GM23338 (cell line): ENCODE data around the gene MRPS16. TPM values are rescaled to one million over a fixed set of nuclear protein-coding genes. Genes with fewer than 3 reads are reported as not detected.

Source experiments
- ATAC-seq: fragments of 200-7000 bp; cut with Tn5 transposase; 3 replicates; pipeline ENCODE4 v1.9.1; 2020
- DNase-seq: peaks from one replicate; pipeline ENCODE4 v3.0.0-alpha.2; 2015; ENCODE audit warnings: low spot score
- H2AFZ ChIP-seq: fragments of 200-600 bp; sonication (generic); 2 replicates; pipeline ENCODE4 v1.8.0; 2016; ENCODE audit warnings: antibody characterized with exemption, mild to moderate bottlenecking, moderate library complexity
- H3F3A ChIP-seq: fragments of 200-600 bp; sonication (generic); replicated peaks from 2 replicates; pipeline ENCODE4 v1.8.0; 2017; ENCODE audit warnings: antibody characterized with exemption, mixed run types, low read depth
- H3K27ac ChIP-seq: fragments of 200-600 bp; sonication (generic); 2 replicates; pipeline ENCODE4 v1.6.1; 2016; ENCODE audit warnings: low read depth
- H3K27me3 ChIP-seq: fragments of 200-600 bp; sonication (generic); 2 replicates; pipeline ENCODE4 v1.8.0; 2016; ENCODE audit warnings: mild to moderate bottlenecking, mixed run types, moderate library complexity; ENCODE audit not compliant: insufficient read depth
- H3K36me3 ChIP-seq: fragments of 200-600 bp; sonication (generic); 2 replicates; pipeline ENCODE4 v1.8.0; 2016; ENCODE audit warnings: mild to moderate bottlenecking; ENCODE audit not compliant: insufficient read depth
- H3K4me1 ChIP-seq: fragments of 200-600 bp; sonication (generic); 2 replicates; pipeline ENCODE4 v1.8.0; 2016; ENCODE audit warnings: mild to moderate bottlenecking, moderate library complexity; ENCODE audit not compliant: insufficient read depth
- H3K4me2 ChIP-seq: fragments of 200-600 bp; sonication (generic); 2 replicates; pipeline ENCODE4 v1.7.1; 2017; ENCODE audit warnings: mixed run types
- H3K4me3 ChIP-seq: fragments of 200-600 bp; sonication (generic); 2 replicates; pipeline ENCODE4 v1.6.1; 2016; ENCODE audit warnings: mixed run types
- H3K79me2 ChIP-seq: fragments of 200-600 bp; sonication (generic); replicated peaks from 2 replicates; pipeline ENCODE4 v1.8.0; 2017; ENCODE audit warnings: mild to moderate bottlenecking; ENCODE audit not compliant: insufficient read depth
- H3K9me2 ChIP-seq: fragments of 200-600 bp; sonication (generic); 2 replicates; pipeline ENCODE4 v1.8.0; 2017; ENCODE audit not compliant: insufficient read depth
- H4K20me1 ChIP-seq: fragments of 200-600 bp; sonication (generic); replicated peaks from 2 replicates; pipeline ENCODE4 v1.8.0; 2017; ENCODE audit warnings: mild to moderate bottlenecking; ENCODE audit not compliant: insufficient read depth
- H3K27ac Mint-ChIP-seq: 2 replicates; pipeline ENCODE4 v1.8.0; 2020; ENCODE audit warnings: inconsistent platforms, mild to moderate bottlenecking, moderate library complexity, mixed read lengths
- H3K27me3 Mint-ChIP-seq: 3 replicates; pipeline ENCODE4 v1.8.0; 2022; ENCODE audit warnings: low read depth, mild to moderate bottlenecking, moderate library complexity, mixed read lengths, inconsistent platforms; ENCODE audit not compliant: insufficient read depth, poor library complexity
- H3K36me3 Mint-ChIP-seq: 3 replicates; pipeline ENCODE4 v1.8.0; 2021; ENCODE audit warnings: low read depth, mild to moderate bottlenecking, inconsistent platforms, moderate library complexity, mixed read lengths
- H3K4me1 Mint-ChIP-seq: 3 replicates; pipeline ENCODE4 v1.8.0; 2020; ENCODE audit warnings: mild to moderate bottlenecking, inconsistent platforms, mixed read lengths
- H3K4me3 Mint-ChIP-seq: 3 replicates; pipeline ENCODE4 v1.8.0; 2021; ENCODE audit warnings: moderate library complexity, mild to moderate bottlenecking, inconsistent platforms, mixed read lengths
- H3K9me3 Mint-ChIP-seq: 3 replicates; pipeline ENCODE4 v1.8.0; 2020; ENCODE audit warnings: moderate library complexity, mild to moderate bottlenecking, inconsistent platforms, mixed read lengths
- CREB1 ChIP-seq: fragments of 250-450 bp; sonication (Bioruptor Pico); IDR thresholded peaks from 2 replicates; pipeline ENCODE4 v1.5.0; 2020; ENCODE audit warnings: low read depth, mild to moderate bottlenecking, moderate library complexity
- CTCF ChIP-seq, 2 experiments: fragments of 200-600 bp in 1 of 2; sonication (generic) in 1 of 2; conservative IDR thresholded peaks; 2 replicates each; pipeline versions ENCODE4 v1.5.1 to v1.6.1; 2016 to 2017; ENCODE audit warnings: antibody characterized with exemption in 2 of 2, low read depth in 2 of 2, mild to moderate bottlenecking in 2 of 2, moderate library complexity in 1 of 2
- ETS1 ChIP-seq: IDR thresholded peaks from 2 replicates; pipeline ENCODE4 v1.6.1; 2016; ENCODE audit warnings: antibody characterized with exemption
- EZH2 ChIP-seq: fragments of 200-600 bp; sonication (generic); IDR thresholded peaks from one replicate; pipeline ENCODE4 v1.8.0; 2017; ENCODE audit warnings: antibody characterized with exemption, mild to moderate bottlenecking, low read depth; ENCODE audit not compliant: unreplicated experiment
- EZH2phosphoT487 ChIP-seq: fragments of 200-600 bp; sonication (generic); IDR thresholded peaks from one replicate; pipeline ENCODE4 v1.8.1; 2018; ENCODE audit warnings: antibody characterized with exemption; ENCODE audit not compliant: unreplicated experiment
- JUNB ChIP-seq: IDR thresholded peaks from one replicate; pipeline ENCODE4 v1.6.1; 2016; ENCODE audit warnings: antibody characterized with exemption; ENCODE audit not compliant: unreplicated experiment
- NANOG ChIP-seq: IDR thresholded peaks from 2 replicates; pipeline ENCODE4 v1.6.1; 2016; ENCODE audit warnings: antibody characterized with exemption, borderline replicate concordance
- POLR2AphosphoS5 ChIP-seq: IDR thresholded peaks from 2 replicates; pipeline ENCODE4 v1.6.1; 2016; ENCODE audit warnings: antibody characterized with exemption, low read depth
- REST ChIP-seq: IDR thresholded peaks from one replicate; pipeline ENCODE4 v1.6.1; 2018; ENCODE audit warnings: antibody characterized with exemption; ENCODE audit not compliant: unreplicated experiment
- STAT1 ChIP-seq: IDR thresholded peaks from one replicate; pipeline ENCODE4 v1.6.1; 2016; ENCODE audit warnings: antibody characterized with exemption; ENCODE audit not compliant: unreplicated experiment
- ZNF114 ChIP-seq: fragments of 250-450 bp; sonication (Bioruptor Pico); IDR thresholded peaks from 2 replicates; pipeline ENCODE4 v1.5.0; 2020; ENCODE audit warnings: mild to moderate bottlenecking, moderate library complexity
- ZNF331 ChIP-seq: fragments of 250-450 bp; sonication (Bioruptor Pico); IDR thresholded peaks from 2 replicates; pipeline ENCODE4 v1.5.0; 2020; ENCODE audit warnings: low read depth, mild to moderate bottlenecking, moderate library complexity
- polyA plus RNA-seq: library from polyadenylated mRNA; unstranded; fragments of >200 nt; fragmentation: Nextera tagmentation; extraction: Ambion mirVana; gene quantifications from 2 replicates; pipeline ENCODE4 v1.2.1, GENCODE V29; 2016
- total RNA-seq: library from RNA; depleted of rRNA; stranded (reverse); fragments of >200 nt; shearing (Covaris generic); gene quantifications from 2 replicates; pipeline ENCODE4 v1.2.3, GENCODE V29; 2014

MRPS16 gene
- total and polyA plus RNA-seq, 2 experiments from 2014 or later, result 83.2 to 173 TPM

- TF ChIP-seq CTCF (conservative IDR thresholded peaks at IDR 0.05; ENCODE audit: low read depth in 2 of 2) (no peak), STAT1 (no peak), EZH2phosphoT487 (no peak), NANOG (no peak), ZNF331 (CRISPR knock-in tag) (no peak), ETS1 (no peak), JUNB (no peak), CREB1 (CRISPR knock-in tag) (no peak), ZNF114 (CRISPR knock-in tag) (no peak), REST (no peak), EZH2 (no peak)
These were observed 4.2 kb downstream of the MRPS16 start (continued) for GRCh38 chr10:73248259-73248724.

- peaks cover 23% of the 10 kb centered on the region; the same call in 2 of the 3 replicates for H3K4me1 Mint-ChIP-seq
- peak overlapping the region; percentile 100 for H3K4me3 Mint-ChIP-seq
- peak overlapping the region; percentile 100 for H3K27ac Mint-ChIP-seq
- no peaks in the 10 kb centered on the region for H3K9me3 Mint-ChIP-seq
- Histone ChIP-seq H3K79me2 (peaks cover 66% of the 10 kb centered on the region), H3K4me2 (peak overlapping the region; percentile 76), H3K9me2 (no peaks in the 10 kb centered on the region), H3K4me1 (peaks cover 20% of the 10 kb centered on the region), H2AFZ (no peak overlapping the region), H3K27me3 (no peaks in the 10 kb centered on the region), H4K20me1 (no peaks in the 10 kb centered on the region; the same call in 1 of the 2 replicates), H3K36me3 (peaks cover 44% of the 10 kb centered on the region), H3K4me3 (peak overlapping the region; percentile 81), H3K27ac (peak overlapping the region; percentile 91), H3F3A (peaks cover 26% of the 10 kb centered on the region)
- H3K36me3 Mint-ChIP-seq, result peaks cover 80% of the 10 kb centered on the region
- DNase-seq, result peak; percentile 14
- H3K27me3 Mint-ChIP-seq, result peaks cover 9% of the 10 kb centered on the region
- ATAC-seq, result no peak
- no peak for TF ChIP-seq ZNF114 (CRISPR knock-in tag)
- no peak for TF ChIP-seq POLR2AphosphoS5
- no peak for TF ChIP-seq ETS1
- no peak for TF ChIP-seq JUNB
- TF ChIP-seq NANOG, result no peak
- TF ChIP-seq ZNF331 (CRISPR knock-in tag), result no peak
These were observed 4.8 kb downstream of the MRPS16 start for GRCh38 chr10:73247509-73248258.
